Stimulated activated CD8-positive, alpha-beta memory T cell treated with anti-CD3 and anti-CD28 coated beads, Interleukin-15, amount 100 ng/mL, for 1 hour (primary cell): Measurements from ENCODE around the gene DPH1.

ENCODE experiments used
- DNase-seq: peaks from one replicate; pipeline ENCODE4 v3.0.0-alpha.2; 2020; ENCODE audit warnings: low read depth

Gene DPH1

DNA sequence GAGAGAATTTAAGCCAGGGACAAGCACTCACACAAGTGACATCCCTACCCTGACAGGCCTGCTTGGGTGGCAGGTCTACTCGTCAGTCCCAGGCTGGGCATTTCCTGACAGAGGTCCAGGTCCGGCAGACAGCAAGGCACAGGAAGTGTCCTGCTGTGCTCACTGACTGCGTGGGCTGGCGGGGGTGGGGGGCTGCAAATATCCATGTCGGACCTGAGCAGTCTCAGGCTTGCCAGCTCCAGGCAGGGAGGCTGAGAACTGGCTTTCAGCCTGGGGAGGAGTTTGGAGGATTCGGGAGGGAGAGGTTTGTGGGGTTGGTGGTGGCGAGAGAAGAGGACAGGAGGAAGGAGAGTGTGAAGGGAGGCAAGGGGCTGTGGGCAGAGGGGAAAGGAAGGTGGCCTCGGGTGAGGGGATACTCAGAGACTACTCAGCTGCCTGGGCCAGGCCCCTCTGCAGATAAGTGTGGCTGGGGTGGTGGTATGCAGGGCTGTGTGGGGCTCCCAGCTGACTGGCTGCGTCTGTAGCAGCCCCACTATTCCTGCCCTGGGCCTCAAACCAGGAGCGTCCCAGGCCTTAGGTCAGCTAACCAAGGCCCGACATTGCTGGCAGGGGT, 32.7 kb downstream of the DPH1 start:
- DNase-seq: no peak

DNA sequence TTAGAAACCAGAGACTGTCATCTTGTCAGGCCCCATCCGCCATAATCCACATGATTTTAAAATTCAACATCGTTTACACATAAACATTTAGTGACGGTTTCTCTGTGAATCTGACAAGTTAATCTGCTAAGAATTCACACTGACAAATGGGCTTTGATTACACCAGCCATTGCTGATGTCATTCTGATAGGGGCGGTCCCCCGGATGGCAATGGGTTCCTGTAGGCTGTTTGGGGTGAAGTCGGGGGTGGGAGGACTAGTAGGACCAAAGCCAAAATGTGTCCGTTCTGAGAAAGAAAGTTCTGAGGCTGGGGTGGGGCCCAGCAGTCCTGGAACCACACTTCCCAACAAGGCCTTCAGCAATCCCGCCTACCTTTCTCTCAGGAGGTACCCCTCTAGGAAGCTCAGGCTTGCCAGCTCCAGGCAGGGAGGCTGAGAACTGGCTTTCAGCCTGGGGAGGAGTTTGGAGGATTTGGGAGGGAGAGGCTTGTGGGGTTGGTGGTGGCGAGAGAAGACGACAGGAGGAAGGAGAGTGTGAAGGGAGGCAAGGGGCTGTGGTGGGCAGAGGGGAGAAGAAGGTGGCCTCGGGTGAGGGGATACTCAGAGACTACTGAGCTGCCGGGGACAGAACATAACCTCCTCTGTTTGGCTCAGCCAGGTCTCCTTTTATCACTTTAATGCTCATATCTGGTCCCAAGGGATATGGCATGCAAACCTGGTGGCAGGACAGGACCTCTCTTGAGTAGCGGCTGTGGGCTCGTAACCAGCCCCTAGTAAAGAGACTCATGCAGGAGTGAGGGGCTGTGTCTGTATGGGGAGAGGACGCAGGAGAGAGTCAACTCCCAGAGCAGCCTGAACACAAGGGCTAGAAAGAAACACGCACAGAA, 33.6 kb downstream of the DPH1 start:
- DNase-seq: no peak

DNA sequence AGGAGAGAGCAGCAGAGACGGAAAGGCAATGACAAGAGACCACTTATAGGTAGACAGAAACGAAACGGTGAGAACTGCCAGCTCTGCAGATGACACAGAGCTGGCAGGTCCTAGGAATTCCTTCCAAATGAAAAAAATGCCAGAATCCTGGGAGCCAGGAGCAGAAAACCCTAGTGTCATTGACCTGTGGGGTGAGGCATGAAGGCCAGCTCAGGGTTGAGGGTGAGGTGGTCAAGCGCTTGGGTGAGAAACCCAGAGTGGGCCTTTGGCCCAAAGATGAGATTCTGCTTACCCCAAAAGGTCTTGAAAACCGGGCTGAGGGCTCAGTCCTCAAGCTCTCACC, 34.2 kb downstream of the DPH1 start:
- no peak for DNase-seq

DNA sequence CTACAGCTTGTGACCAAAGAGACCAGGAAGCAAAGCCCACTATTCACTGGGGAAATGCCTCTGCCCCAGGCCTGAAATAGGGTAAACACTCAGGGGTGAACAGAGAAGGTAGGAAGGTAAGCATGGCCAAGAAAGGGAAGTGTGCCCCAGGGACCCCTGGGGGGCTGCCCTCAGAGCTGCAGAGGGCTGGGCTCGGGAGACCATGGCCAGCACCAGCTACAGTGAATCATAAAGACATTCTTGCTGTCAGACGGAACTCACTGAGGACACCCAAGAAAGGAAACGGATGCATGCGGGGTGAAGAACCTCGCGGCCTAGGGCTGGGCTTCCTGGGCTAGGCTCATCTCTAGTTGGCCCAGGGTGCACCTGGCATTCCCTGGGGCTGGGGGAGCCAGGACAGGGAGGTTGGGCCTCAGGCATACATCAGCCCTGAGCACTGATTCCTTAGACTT, 34.6 kb downstream of the DPH1 start:
- DNase-seq: no peak

DNA sequence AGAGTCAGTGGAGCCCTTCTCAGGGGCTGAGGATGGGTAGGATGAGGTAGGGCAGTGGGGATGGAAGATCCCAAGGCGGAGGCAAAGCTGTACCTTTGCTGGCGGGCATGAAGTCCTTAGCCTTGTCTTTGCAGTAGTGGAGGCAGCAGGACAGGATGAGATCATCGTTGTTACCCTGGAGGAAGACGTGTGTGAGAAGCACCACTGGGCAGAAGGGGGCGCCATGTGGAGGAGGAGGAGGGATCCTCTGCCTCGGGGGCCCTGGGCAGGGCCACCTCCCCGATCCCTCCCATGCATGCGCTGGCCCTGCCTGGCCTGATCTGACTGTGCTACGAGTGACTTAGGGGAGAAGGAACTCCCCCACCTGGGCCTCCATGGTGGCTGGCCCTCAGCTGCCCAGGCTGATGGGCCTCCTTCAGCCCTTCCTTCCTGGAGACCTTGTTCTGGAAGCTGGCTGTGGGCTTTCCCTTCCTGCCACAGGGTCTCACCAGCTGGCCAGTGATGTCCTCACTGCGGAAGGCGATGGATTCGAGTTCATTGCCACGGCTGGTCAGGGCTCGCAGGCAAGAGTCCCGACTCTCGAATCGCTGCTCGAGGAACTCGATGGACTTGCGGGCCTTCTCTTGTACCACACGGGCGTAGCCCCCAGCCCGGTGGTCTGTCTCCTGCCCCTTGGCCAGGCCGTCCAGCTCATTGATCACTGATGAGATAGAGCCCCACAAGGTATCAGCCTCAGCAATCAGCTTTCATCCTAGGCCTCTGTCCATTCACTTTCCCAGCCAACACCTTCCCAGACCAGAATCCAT, 35.2 kb downstream of the DPH1 start:
- DNase-seq: no peak

DNA sequence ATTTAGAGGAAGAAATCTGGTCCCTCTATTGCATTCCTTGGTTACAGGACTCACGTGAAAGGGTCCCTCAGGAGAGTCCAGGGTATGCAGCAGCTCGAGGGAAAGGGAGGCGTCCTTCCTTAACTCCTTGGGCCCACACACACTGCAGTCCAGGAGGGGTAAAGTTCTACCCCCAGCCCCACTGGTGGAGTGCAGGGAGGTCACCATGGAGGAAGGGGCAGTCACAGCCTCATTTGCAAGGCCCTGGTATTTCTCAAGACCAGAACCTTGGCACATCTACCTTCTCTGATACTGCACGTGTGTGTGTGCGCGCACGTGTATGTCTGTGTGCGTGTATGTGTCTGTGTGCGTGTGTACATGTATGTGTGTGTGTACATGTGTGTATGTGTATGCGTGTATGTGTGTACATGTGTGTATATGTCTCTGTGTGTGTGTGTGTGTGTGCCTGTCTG, 36.0 kb downstream of the DPH1 start:
- DNase-seq: no peak

DNA sequence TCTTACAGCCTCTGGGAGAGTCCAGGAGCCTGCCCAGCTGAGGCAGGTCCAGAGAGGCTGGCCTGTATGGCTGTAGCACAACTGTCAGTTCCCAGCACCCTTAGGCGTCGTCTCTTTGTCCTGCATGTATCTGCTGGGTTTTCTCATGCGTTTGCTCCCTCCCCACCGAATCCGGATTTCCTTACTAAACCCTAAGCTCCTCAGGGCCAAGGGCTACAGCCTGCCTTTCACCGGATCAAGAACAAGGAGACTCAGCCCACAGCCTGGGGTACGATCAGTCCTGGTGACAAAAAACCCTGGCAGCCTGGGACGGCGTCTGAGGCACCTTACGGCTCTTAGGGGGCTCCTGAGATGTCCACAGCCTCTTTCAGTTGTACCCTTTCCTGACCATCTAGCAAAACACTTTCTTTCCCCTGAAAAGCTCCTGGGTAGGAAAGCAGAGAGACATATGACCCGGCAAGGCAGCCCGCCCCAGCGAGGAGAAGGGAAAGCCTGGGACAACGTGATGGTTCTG, 37.2 kb downstream of the DPH1 start:
- no peak for DNase-seq

DNA sequence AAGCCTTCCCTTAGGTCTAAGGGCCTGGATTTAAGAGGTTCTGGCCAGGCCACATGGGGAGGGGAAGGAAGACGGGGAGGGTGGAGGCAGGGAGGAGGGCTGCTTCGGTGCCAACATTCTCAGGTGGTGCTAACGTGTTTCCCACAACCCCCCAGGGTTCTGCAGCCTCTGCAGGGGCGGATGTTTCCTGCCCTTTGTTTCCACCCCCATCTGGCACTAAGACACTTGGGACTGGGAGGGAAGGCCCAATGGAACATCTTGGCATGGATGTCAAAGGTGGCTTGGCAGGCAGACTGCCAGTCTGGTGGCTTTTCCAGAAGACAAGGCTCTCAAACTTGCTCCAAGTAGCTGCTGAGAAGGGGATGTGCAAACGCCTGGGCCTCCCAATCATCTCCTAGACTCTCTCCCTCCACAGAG, 37.7 kb downstream of the DPH1 start:
- no peak for DNase-seq

DNA sequence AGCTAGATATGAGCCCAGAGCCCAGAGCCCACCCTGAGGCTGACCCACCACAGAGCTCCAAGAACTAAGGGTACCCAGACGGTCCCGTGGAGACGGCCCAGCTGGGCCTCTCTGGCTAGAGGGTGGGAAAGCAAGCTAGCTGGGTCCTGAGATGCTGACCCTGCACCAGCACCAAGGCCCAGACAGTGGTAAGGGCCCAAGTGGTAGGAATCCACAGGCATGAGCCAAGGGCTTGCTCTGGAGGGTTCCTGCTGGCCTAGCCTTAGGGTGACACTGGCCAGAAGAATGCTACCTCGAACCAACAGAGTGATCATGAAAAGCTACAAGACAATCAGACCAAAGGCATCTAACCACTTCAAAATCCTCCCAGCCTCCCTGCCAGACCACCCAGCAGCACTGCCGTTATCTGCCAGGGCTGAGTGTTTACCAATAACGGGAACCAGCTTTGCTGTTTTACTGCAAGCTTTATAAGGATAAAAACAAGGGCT, 38.1 kb downstream of the DPH1 start:
- no peak for DNase-seq

DNA sequence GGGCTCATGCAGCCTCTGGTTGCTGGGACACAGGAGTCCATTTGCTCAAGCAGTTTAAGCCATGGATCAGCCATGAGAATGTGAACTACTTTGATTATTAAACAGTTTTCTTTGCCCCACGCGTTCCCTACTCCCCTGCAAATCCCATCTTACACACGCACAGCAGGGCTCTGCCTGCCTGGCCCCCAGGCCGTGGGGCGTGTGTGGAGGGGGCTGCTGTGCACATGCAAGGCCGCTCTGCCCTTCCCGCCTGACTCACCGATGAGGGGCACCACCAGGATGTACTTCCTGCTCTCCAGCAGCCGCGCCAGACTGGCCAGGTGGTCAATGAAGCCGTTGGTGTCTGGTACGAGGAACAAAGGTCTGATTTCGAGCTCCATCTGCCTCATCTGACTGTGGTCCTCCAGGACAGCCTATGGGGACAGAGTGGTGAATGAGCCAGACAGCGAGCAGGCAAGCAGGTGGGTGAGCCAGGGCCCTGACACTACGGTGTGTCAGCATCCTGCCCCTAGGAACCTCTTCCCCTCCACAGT, 38.6 kb downstream of the DPH1 start:
- no peak for DNase-seq

DNA sequence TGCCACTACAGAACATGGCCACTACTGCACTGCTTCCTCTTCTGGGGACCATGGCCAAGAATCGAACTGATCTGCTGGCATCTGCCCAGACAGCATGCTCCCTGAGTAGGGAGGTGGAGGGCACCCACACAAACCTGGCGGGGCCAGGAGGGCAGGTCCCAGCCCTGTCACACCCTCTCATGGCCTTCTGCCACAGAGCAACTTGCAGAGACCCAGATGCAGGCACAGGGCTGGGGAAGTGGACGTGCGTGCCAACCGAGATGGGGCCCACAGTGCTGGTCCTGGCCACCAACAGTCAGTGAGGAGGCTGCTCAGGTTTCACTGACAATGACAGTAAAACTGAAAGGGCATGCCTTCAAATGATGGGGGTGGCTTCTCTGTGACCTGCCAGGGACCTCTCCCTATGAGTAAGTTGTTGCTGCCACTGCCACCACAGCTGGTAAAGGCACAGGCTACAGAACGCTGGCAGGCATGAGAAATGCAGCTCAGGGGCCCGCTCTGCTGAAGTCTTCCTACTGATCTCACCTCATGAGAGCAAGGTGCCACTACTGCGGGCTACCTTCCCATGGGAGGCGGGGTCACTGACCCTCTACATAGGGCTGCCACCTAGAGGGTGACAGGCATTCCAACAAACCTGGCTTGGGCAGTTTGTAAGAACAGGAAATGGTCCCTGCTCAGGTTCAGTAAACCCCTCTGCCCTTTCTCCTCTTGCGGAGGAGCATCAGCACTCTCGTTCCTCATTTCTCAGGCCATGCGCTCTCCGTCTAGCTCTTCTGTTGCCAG, 40.5 kb downstream of the DPH1 start:
- no peak for DNase-seq

DNA sequence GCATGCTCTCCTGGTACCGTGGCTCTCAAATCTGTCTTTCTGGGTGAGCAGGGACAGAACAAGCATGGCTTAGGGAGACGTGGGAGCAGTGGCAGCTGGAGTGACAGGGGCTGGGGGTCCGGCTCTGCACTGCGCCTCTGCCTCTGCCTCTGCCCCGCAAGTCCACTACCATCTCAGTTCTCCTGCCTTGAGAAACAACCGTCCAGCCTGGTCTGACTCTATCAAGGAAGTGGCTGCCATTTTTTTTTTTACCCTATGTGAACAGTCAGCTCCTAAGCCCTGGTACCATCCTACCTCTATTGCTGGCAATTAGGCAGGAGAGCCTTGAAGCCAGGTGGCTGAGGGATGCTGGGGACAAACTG, 41.1 kb downstream of the DPH1 start:
- no peak for DNase-seq

DNA sequence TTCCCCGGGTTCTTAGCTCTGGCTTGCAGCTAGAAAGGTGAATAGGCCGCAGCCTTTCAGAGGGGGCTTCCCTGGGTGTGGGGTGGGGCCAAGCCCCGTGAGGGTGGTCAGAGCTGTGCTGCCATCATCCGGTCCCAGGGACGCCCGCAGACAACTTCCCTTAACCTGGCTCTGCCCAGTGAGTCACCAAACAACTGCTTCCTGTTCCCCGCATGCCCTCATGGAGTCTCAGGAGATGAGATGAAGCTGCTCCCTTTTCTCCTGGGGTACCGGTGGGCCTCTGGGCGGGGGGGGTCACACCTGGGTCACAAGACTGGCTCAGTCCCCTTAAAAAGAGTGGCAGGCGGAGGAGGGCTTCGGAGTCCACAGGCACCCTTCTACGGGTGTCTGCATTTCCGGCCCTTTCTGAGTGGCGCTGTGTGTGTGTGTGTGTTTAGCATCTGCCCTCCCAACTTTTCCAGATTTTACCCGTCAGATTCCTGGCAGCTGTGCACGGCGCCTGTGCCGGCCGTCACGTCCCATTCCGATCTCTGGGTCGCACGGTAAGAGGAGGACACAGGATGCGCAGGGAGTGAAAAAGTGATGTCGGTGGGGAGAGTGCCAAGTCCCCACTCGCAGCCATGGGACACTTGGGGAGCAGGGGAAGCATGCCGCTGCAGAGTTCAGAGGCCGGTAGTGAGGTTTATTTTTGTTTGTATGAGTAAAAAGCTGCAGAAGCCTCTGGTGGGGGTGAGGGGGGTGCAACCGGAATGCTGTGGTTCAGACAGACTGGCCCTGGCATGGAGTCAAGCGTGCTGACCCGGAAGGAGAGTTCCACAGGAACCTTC, 41.7 kb downstream of the DPH1 start:
- DNase-seq: no peak

DNA sequence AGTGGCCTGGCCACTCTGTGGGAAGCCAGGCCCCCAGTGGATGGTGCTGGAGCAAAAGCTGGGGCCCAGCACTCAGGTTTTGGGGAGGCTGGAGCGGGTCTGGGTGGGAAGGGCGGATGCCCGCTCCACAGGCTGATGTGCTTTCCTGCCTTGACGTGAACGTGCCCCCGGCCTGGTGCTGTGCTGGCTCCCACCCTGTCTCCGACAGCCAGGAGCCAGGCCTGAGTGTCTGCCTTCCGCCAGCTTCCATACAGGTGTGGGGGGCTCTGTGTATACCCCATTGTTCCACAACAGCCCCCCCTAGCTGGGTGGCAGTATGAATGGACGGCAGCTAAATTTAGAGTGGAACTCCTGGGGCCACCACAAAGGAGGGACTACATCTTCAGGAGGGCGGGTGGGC, 45.0 kb downstream of the DPH1 start:
- DNase-seq: no peak

DNA sequence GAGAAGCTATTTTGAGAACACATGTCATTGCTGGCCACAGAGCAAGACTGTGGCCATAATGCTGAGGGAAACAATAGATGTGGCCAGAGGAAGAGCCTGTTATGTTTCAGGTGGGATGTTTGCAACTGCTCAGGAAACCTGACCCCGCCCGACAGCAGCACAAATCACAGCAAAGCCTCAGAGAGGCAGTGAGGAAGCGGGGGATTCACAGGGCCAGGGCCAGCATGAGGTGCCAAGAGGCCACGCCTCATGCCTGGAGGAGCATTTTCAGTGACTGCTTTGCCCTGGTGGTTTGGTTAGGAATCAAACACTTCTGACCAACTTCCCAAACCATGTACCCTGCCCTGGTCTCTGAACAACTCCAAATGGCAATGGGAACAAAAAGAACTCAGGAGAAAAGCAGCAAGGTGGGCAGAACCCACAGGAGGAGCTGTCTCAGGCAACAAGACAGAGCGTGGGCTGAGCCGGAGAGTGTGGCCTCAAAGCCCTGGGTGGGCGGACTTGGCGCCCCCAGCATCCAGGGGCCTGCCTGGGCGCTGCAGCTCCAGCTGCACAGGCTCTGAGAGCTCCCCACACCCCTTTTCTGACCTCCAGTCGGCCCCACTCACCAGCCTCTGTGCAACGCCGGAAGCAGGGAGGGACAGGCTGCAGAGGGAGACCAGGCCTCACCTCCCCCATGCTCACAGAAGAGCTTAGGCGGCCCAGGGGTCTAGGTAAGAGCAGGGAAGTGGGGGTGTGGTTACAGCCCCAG, 45.6 kb downstream of the DPH1 start:
- DNase-seq: no peak

DNA sequence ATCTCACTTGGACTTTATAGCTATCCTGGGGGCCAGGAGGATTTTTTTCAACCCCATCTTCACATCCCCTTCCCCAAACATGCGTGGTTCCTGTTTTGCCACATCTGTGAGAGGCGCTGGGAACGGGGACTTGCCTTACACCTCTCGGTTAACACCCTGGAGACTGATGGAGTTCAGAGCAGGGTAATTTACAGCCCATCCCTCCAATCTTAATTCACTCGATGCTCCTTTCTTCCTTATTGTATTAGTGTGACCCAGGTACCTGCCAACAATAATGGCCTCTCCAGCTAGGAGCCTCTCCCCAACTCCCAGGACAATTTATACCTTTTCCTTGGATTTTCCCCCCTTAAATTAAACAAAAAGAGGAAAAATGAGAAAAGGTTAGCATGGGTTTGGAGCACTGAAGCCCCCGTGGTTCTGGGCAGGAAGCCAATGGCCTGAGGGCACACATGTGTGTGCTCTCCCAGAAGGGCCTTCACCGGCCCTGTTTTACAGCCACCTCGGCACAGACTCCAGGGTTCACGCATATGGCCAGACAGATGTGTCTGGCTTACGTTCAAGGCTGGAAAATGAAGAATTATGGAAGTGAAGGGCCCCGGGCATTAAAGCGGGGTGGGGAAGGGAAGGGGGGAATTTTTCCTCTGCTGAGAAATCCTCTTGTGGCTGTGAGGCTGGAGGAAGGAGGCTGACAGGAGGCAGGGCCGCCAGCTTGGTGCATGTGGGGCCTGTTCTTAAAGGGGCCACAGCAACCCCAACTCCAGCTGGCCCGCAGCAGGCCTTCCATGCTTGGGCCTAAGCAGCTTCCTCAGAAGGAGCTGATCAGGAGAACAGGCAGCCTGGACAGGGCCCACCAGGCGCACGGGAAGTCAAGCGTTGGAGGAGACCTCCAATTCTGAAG, 46.4 kb downstream of the DPH1 start:
- DNase-seq: no peak

DNA sequence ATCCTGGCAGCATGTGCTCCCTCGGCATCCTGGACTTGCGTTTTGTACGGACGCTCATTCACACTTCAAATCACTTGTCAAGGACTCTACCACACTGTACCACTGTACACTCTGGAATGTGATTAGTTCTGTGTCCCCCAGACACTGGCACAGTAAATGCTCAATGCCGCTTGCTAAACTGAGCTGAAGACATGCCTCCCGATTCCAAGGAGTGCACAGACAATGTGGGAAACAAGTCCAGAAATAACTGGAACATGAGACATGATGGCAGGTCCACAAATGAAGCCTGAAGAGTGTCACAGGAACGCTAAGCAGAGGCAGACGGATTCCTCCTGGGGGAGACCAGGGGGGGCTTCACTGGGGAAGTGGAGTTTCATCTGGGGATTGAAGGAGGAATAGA, 47.1 kb downstream of the DPH1 start:
- DNase-seq: no peak

DNA sequence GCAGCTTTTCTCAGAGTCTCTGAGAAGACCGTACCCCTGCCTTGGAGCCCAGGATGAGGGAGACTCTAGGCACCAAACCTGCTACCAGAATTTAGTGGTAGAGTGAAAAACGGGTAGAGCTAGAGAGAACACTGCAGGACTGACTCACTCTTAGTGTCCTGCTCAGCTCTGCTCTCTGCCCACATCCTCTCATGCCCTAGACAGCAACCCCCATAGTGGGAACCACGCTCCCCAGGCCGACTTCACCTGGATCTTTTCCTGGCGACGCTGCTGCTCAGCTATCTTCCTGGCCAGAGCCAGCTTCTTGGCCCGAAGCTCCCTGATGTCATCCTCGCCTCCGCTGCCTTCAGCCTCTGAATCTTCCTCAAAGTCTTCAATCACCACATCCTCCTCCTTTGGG, 51.6 kb downstream of the DPH1 start:
- DNase-seq: no peak
